AG08395 (cell line): ENCODE results near the gene PASK.
"Not testable (repeated sequence)": the region's sequence is repeated elsewhere in the genome, so short reads cannot be mapped to it uniquely, and the experiment has no call there.

Experiments used
- DNase-seq: peaks from one replicate; pipeline ENCODE4 v3.0.0; 2012; ENCODE audit warnings: mixed read lengths, low spot score

PASK gene

GRCh38 chr2:241148891-241149674 lies at the start of gene PASK:
TSS of gene PASK (minus strand) at chr2:241149472. CDS start at chr2:241143032, 6,440 bp downstream.
- peak; percentile 94 for DNase-seq

GRCh38 chr2:241198381-241199279 lies 49.4 kb upstream of the PASK start:
- no peak for DNase-seq

GRCh38 chr2:241197947-241198346 lies 48.7 kb upstream of the PASK start:
- no peak for DNase-seq

GRCh38 chr2:241197246-241197645 lies 48.0 kb upstream of the PASK start:
- not testable (repeated sequence) for DNase-seq

GRCh38 chr2:241195506-241196130 lies 46.3 kb upstream of the PASK start:
- no peak for DNase-seq

GRCh38 chr2:241194811-241195210 lies 45.5 kb upstream of the PASK start:
- no peak for DNase-seq

GRCh38 chr2:241193271-241193670 lies 44.0 kb upstream of the PASK start:
- DNase-seq, result no peak

GRCh38 chr2:241191081-241191480 lies 41.8 kb upstream of the PASK start:
- DNase-seq, result no peak

GRCh38 chr2:241190291-241190981 lies 41.2 kb upstream of the PASK start:
- DNase-seq, result no peak

GRCh38 chr2:241189856-241190201 lies 40.6 kb upstream of the PASK start:
- no peak for DNase-seq

- no peak for DNase-seq
Observed at GRCh38 chr2:241189093-241189855, 40.0 kb upstream of the PASK start.

- no peak for DNase-seq
Observed at GRCh38 chr2:241188361-241189092, 39.3 kb upstream of the PASK start, which contains the start of gene ANO7. TSS of gene ANO7 (plus strand) at chr2:241188677. CDS start at chr2:241190064, 1,387 bp downstream.

GRCh38 chr2:241187918-241188234 lies 38.6 kb upstream of the PASK start:
- DNase-seq, result no peak

GRCh38 chr2:241187101-241187917 lies 38.0 kb upstream of the PASK start:
- no peak for DNase-seq

GRCh38 chr2:241185961-241186360 lies 36.7 kb upstream of the PASK start:
- no peak for DNase-seq

GRCh38 chr2:241184901-241185300 lies 35.6 kb upstream of the PASK start:
- no peak for DNase-seq

GRCh38 chr2:241183221-241183620 lies 33.9 kb upstream of the PASK start:
- DNase-seq, result no peak

- no peak for DNase-seq
Observed at GRCh38 chr2:241182531-241183133, 33.4 kb upstream of the PASK start.

GRCh38 chr2:241182126-241182525 lies 32.9 kb upstream of the PASK start:
- DNase-seq, result no peak
